GM12878 (cell line): ENCODE data around the gene GABPB2. TPM values are rescaled to one million over a fixed set of nuclear protein-coding genes. Genes with fewer than 3 reads are reported as not detected.

ENCODE experiments used
- ATF7 ChIP-seq: fragments of 450-650 bp; IDR thresholded peaks from 2 replicates; pipeline ENCODE4 v1.6.1; 2016; ENCODE audit warnings: low read depth, mild to moderate bottlenecking
- BHLHE40 ChIP-seq, 2 experiments: fragments of 450-650 bp in 1 of 2; IDR thresholded peaks; 2 replicates each; pipeline ENCODE4 v1.6.1; 2011 to 2017; ENCODE audit warnings: low read depth in 2 of 2, borderline replicate concordance in 1 of 2, improper control_type of control experiment in 1 of 2, low read length in 1 of 2, mild to moderate bottlenecking in 1 of 2
- CUX1 ChIP-seq: IDR thresholded peaks from 2 replicates; pipeline ENCODE4 v1.6.1; 2012; ENCODE audit warnings: improper control_type of control experiment, low read depth, low read length; ENCODE audit not compliant: insufficient replicate concordance
- EGR1 ChIP-seq, 2 experiments: IDR thresholded peaks; 1 replicate in 1 of 2; 2 replicates in 1 of 2; pipeline ENCODE4 v1.6.1; 2011 to 2012; ENCODE audit warnings: low read depth in 2 of 2, low read length in 2 of 2, borderline replicate concordance in 1 of 2, mild to moderate bottlenecking in 1 of 2, moderate library complexity in 1 of 2
- NKRF ChIP-seq: fragments of 450-650 bp; conservative IDR thresholded peaks from 2 replicates; pipeline ENCODE4 v1.6.1; 2017; ENCODE audit warnings: mild to moderate bottlenecking, moderate library complexity
- RUNX3 ChIP-seq: IDR thresholded peaks from 2 replicates; pipeline ENCODE4 v1.6.1; 2012; ENCODE audit warnings: low read length, inconsistent platforms
- SMARCA5 ChIP-seq: fragments of 450-650 bp; IDR thresholded peaks from 2 replicates; pipeline ENCODE4 v1.6.1; 2017; ENCODE audit warnings: mild to moderate bottlenecking
- polyA plus RNA-seq, 11 experiments: library from polyadenylated mRNA; depleted of rRNA in 4 of 11; unstranded in 6 of 11; stranded (reverse) in 5 of 11; fragments of >200 nt; fragmentation: Nextera tagmentation in 4 of 11; fragmentation: Illumina TruSeq in 1 of 11; extraction: Ambion mirVana in 4 of 11; extraction: Trizol in 1 of 11; gene quantifications; 1 replicate in 1 of 11; 2 replicates in 10 of 11; pipeline versions ENCODE4 v1.2.1 to v1.2.3, GENCODE V29; 2011 to 2016; ENCODE audit warnings: inconsistent platforms in 2 of 11, missing spikeins in 2 of 11, low read depth in 1 of 11
- total RNA-seq, 4 experiments: library from RNA; depleted of rRNA in 3 of 4; stranded (reverse); fragments of >200 nt in 3 of 4; fragmentation: Illumina TruSeq in 1 of 4; extraction: Trizol in 1 of 4; gene quantifications; 2 replicates each; pipeline versions ENCODE4 v1.2.1 to v1.2.3, GENCODE V29; 2013 to 2021
- TF ChIP-seq, protein P1 (sequence below): IDR thresholded peaks from 2 replicates; pipeline ENCODE4 v1.6.1; 2011; ENCODE audit warnings: borderline replicate concordance, low read depth, mild to moderate bottlenecking, moderate library complexity, mixed read lengths, low read length; ENCODE audit not compliant: insufficient read depth; ENCODE audit errors: extremely low read length
- TF ChIP-seq, protein P2 (sequence below): fragments of 450-650 bp; IDR thresholded peaks from 2 replicates; pipeline ENCODE4 v1.6.1; 2016; ENCODE audit warnings: mild to moderate bottlenecking, moderate library complexity, borderline replicate concordance

The GABPB2 gene
- total and polyA plus RNA-seq, 10 of the 15 experiments (the other 5 are each of a cell fraction or from before 2014, with no cell fraction given), result 2.3 to 10.5 (median 6.9) TPM

DNA sequence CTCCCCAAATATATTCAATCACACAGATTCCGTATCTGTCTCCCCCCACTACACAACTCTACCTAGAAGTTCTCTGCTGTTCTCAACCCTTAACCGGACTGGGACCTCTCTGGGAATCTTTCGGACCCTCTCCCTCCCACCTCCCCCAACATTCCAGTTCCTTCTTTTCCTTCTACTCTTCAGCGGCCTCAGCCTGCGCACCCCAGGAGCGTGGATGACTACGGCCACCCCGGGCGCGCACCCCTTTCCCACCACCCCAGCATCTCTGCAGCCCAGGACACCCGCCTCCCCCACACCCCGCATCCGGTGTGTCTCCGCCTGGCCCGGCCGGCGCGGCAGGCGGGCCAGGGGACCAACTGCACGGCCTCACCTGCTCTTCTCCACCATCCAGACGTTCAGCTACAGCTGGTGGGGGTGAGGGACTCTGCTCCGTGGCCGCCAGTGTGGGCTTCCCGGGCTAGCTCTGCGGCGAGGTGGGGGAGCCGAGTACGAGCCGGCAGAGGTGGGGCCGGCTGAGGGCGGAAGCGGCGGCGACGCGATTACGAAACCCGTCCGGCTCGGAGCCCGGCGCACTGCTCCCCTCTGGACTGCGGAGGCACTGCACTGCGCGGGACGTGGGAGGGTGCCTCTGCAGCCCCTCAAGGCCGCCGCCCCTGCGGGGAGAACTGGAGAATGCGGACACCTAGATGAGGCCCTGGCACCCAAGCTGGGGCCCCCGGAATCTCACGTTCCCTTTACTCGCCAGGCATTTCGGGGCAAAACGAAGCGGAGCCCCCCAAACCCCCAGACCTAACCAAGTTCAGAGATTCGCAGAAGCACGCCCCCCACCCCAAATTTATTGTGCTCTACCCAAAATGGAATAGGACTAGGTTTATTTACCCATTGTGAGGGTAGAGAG, 11.2 kb upstream of the GABPB2 start, which contains the start of gene CDC42SE1 (continued):
- TF ChIP-seq CUX1 (no peak), NKRF (peak; percentile 86), RUNX3 (peak; percentile 61), EGR1 (IDR thresholded peaks at IDR 0.05; ENCODE audit: borderline replicate concordance in 1 of 2, low read depth in 2 of 2, low read length in 2 of 2) (peak; percentile 31 to 92), SMARCA5 (peak; percentile 98), ATF7 (peak; percentile 65), BHLHE40 (IDR thresholded peaks at IDR 0.05; ENCODE audit: borderline replicate concordance in 1 of 2, low read depth in 2 of 2, low read length in 1 of 2) (peak; percentile 19 to 63; a peak in 2 of 4 replicates)
- TF ChIP-seq, protein P1, sequence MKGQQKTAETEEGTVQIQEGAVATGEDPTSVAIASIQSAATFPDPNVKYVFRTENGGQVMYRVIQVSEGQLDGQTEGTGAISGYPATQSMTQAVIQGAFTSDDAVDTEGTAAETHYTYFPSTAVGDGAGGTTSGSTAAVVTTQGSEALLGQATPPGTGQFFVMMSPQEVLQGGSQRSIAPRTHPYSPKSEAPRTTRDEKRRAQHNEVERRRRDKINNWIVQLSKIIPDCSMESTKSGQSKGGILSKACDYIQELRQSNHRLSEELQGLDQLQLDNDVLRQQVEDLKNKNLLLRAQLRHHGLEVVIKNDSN, result no peak
- TF ChIP-seq, protein P2, sequence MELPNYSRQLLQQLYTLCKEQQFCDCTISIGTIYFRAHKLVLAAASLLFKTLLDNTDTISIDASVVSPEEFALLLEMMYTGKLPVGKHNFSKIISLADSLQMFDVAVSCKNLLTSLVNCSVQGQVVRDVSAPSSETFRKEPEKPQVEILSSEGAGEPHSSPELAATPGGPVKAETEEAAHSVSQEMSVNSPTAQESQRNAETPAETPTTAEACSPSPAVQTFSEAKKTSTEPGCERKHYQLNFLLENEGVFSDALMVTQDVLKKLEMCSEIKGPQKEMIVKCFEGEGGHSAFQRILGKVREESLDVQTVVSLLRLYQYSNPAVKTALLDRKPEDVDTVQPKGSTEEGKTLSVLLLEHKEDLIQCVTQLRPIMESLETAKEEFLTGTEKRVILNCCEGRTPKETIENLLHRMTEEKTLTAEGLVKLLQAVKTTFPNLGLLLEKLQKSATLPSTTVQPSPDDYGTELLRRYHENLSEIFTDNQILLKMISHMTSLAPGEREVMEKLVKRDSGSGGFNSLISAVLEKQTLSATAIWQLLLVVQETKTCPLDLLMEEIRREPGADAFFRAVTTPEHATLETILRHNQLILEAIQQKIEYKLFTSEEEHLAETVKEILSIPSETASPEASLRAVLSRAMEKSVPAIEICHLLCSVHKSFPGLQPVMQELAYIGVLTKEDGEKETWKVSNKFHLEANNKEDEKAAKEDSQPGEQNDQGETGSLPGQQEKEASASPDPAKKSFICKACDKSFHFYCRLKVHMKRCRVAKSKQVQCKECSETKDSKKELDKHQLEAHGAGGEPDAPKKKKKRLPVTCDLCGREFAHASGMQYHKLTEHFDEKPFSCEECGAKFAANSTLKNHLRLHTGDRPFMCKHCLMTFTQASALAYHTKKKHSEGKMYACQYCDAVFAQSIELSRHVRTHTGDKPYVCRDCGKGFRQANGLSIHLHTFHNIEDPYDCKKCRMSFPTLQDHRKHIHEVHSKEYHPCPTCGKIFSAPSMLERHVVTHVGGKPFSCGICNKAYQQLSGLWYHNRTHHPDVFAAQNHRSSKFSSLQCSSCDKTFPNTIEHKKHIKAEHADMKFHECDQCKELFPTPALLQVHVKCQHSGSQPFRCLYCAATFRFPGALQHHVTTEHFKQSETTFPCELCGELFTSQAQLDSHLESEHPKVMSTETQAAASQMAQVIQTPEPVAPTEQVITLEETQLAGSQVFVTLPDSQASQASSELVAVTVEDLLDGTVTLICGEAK, result peak; percentile 88
